ENCODE measurements around the gene WDR89.

The WDR89 gene

GRCh38 chr14:63555572-63555971 lies 86.1 kb downstream of the WDR89 start:
- TF ChIP-seq POLR2AphosphoS5 (IDR thresholded peaks at IDR 0.05; ENCODE audit: low read depth, low read length), result no peak
- TF ChIP-seq REST (IDR thresholded peaks at IDR 0.05; ENCODE audit: insufficient read depth in 1 of 2, low read depth in 2 of 2, low read length in 2 of 2), result no peak
- TF ChIP-seq FOXP2 (optimal IDR thresholded peaks at IDR 0.05; ENCODE audit: borderline replicate concordance, extremely low read depth, extremely low read length, insufficient read depth), result no peak
- TF ChIP-seq SIN3A (IDR thresholded peaks at IDR 0.05; ENCODE audit: borderline replicate concordance, insufficient read depth, low read length), result no peak
- no peak for TF ChIP-seq TAF1 (IDR thresholded peaks at IDR 0.05; ENCODE audit: borderline replicate concordance, insufficient read depth, low read length)

GRCh38 chr14:63551332-63551731 lies 90.3 kb downstream of the WDR89 start:
- TF ChIP-seq SIN3A (IDR thresholded peaks at IDR 0.05; ENCODE audit: borderline replicate concordance, insufficient read depth, low read length), result no peak
- TF ChIP-seq POLR2AphosphoS5 (IDR thresholded peaks at IDR 0.05; ENCODE audit: low read depth, low read length), result no peak
- TF ChIP-seq REST (IDR thresholded peaks at IDR 0.05; ENCODE audit: insufficient read depth in 1 of 2, low read depth in 2 of 2, low read length in 2 of 2), result no peak
- TF ChIP-seq TAF1 (IDR thresholded peaks at IDR 0.05; ENCODE audit: borderline replicate concordance, insufficient read depth, low read length), result no peak
- TF ChIP-seq FOXP2 (optimal IDR thresholded peaks at IDR 0.05; ENCODE audit: borderline replicate concordance, extremely low read depth, extremely low read length, insufficient read depth), result no peak

- TF ChIP-seq POLR2AphosphoS5 (IDR thresholded peaks at IDR 0.05; ENCODE audit: low read depth, low read length) (no peak), REST (IDR thresholded peaks at IDR 0.05; ENCODE audit: insufficient read depth in 1 of 2, low read depth in 2 of 2, low read length in 2 of 2) (no peak), TAF1 (IDR thresholded peaks at IDR 0.05; ENCODE audit: borderline replicate concordance, insufficient read depth, low read length) (no peak), FOXP2 (optimal IDR thresholded peaks at IDR 0.05; ENCODE audit: borderline replicate concordance, extremely low read depth, extremely low read length, insufficient read depth) (no peak), SIN3A (IDR thresholded peaks at IDR 0.05; ENCODE audit: borderline replicate concordance, insufficient read depth, low read length) (no peak)
Observed at GRCh38 chr14:63547798-63548335, 93.8 kb downstream of the WDR89 start.
